Type B pancreatic cell (in vitro differentiated cells): ENCODE results near the gene MAS1L. TPM values are rescaled to one million over a fixed set of nuclear protein-coding genes. Genes with fewer than 3 reads are reported as not detected.

Experiments used
- DNase-seq: peaks from one replicate; pipeline ENCODE4 v3.0.0; 2021; ENCODE audit warnings: mixed read lengths; ENCODE audit not compliant: unreplicated experiment; ENCODE audit errors: extremely low spot score
- H3K27ac Mint-ChIP-seq: 2 replicates; pipeline ENCODE4 v1.8.0; 2021; ENCODE audit warnings: mild to moderate bottlenecking, mixed read lengths
- H3K27me3 Mint-ChIP-seq: 2 replicates; pipeline ENCODE4 v1.8.0; 2021; ENCODE audit warnings: mixed read lengths
- H3K36me3 Mint-ChIP-seq: 2 replicates; pipeline ENCODE4 v1.8.0; 2021; ENCODE audit warnings: mixed read lengths
- H3K4me1 Mint-ChIP-seq: one replicate; pipeline ENCODE4 v1.8.0; 2021; ENCODE audit warnings: mixed read lengths; ENCODE audit not compliant: unreplicated experiment
- H3K4me3 Mint-ChIP-seq: 2 replicates; pipeline ENCODE4 v1.8.0; 2021; ENCODE audit warnings: mild to moderate bottlenecking, mixed read lengths
- H3K9me3 Mint-ChIP-seq: 2 replicates; pipeline ENCODE4 v1.8.0; 2021; ENCODE audit warnings: mixed read lengths
- total RNA-seq: library from RNA; stranded (reverse); gene quantifications from 2 replicates; pipeline ENCODE4 v1.2.1, GENCODE V29; 2021; ENCODE audit warnings: low replicate concordance
- TF ChIP-seq, protein P1 (sequence below): fragments of 200-600 bp; sonication (generic); conservative IDR thresholded peaks from 2 replicates; pipeline ENCODE4 v1.5.0; 2021; ENCODE audit warnings: antibody characterized with exemption, mild to moderate bottlenecking

MAS1L gene
- total RNA-seq, 1 donor from 2014 or later, result not detected

GRCh38 chr6:29505808-29506207 lies 18.1 kb upstream of the MAS1L start:
- DNase-seq, result no peak
- Mint-ChIP-seq H3K27ac (no peak overlapping the region), H3K36me3 (no peaks in the 10 kb centered on the region), H3K9me3 (no peaks in the 10 kb centered on the region), H3K4me3 (no peak overlapping the region), H3K27me3 (peaks cover 6% of the 10 kb centered on the region), H3K4me1 (peaks cover 6% of the 10 kb centered on the region)
- TF ChIP-seq, protein P1, sequence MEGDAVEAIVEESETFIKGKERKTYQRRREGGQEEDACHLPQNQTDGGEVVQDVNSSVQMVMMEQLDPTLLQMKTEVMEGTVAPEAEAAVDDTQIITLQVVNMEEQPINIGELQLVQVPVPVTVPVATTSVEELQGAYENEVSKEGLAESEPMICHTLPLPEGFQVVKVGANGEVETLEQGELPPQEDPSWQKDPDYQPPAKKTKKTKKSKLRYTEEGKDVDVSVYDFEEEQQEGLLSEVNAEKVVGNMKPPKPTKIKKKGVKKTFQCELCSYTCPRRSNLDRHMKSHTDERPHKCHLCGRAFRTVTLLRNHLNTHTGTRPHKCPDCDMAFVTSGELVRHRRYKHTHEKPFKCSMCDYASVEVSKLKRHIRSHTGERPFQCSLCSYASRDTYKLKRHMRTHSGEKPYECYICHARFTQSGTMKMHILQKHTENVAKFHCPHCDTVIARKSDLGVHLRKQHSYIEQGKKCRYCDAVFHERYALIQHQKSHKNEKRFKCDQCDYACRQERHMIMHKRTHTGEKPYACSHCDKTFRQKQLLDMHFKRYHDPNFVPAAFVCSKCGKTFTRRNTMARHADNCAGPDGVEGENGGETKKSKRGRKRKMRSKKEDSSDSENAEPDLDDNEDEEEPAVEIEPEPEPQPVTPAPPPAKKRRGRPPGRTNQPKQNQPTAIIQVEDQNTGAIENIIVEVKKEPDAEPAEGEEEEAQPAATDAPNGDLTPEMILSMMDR, result no peak

GRCh38 chr6:29504961-29505360 lies 17.2 kb upstream of the MAS1L start:
- H3K27ac Mint-ChIP-seq, result no peak overlapping the region
- no peak for DNase-seq
- TF ChIP-seq, protein P1, result no peak
- H3K9me3 Mint-ChIP-seq, result no peaks in the 10 kb centered on the region
- H3K27me3 Mint-ChIP-seq, result peaks cover 6% of the 10 kb centered on the region
- H3K4me1 Mint-ChIP-seq, result peaks cover under 1% of the 10 kb centered on the region
- no peaks in the 10 kb centered on the region for H3K36me3 Mint-ChIP-seq
- H3K4me3 Mint-ChIP-seq, result no peak overlapping the region

DNA sequence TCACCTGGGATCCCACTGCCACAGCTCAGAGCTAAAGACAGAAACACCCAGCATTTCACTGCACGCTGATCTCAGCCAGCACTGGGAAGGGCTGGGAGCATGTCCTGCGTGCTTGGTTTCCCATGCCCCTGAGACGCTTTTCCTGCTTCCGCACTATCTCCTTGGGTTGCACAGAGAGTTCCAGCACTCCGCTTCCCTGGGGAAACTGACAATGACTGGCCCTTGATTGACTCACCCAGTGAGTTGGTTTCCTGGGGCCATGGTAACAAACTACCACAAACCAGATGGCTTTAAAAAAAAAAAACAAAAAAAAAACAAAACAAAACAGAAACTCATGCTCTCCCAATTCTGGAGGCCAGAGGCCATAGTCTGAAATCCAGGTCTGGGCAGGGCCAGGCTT lies 14.8 kb upstream of the MAS1L start:
- Mint-ChIP-seq H3K27me3 (peaks cover 11% of the 10 kb centered on the region), H3K9me3 (no peaks in the 10 kb centered on the region), H3K36me3 (no peaks in the 10 kb centered on the region), H3K4me1 (no peaks in the 10 kb centered on the region), H3K27ac (no peak overlapping the region), H3K4me3 (no peak overlapping the region)
- TF ChIP-seq, protein P1, result no peak
- DNase-seq, result no peak

DNA sequence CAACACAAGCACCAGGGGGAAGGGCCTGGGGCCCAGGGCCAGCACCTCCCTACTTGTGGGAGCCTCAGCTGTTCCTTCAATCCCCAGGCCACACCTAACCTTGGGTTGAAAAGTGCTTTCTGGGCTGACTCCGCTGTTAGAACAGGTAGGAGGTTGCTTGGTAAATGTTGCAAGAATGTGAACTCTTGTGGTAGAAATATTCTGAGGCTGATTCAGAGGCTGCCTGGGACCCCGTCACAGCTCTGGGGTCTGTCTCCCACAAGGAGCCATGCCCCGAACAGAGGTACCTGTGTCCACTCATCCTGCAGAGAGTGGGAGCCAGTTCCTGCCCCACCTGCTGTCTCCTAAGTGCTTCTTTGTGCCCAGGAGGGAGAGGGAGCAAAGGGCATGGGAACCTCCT lies 14.4 kb upstream of the MAS1L start:
- Mint-ChIP-seq H3K4me1 (no peaks in the 10 kb centered on the region), H3K36me3 (no peaks in the 10 kb centered on the region), H3K4me3 (no peak overlapping the region), H3K27ac (no peak overlapping the region), H3K27me3 (peaks cover 15% of the 10 kb centered on the region), H3K9me3 (no peaks in the 10 kb centered on the region)
- TF ChIP-seq, protein P1, result no peak
- DNase-seq, result no peak

GRCh38 chr6:29501106-29501505 lies 13.3 kb upstream of the MAS1L start:
- TF ChIP-seq, protein P1, result no peak
- Mint-ChIP-seq H3K4me1 (no peaks in the 10 kb centered on the region), H3K4me3 (no peak overlapping the region), H3K27ac (no peak overlapping the region), H3K9me3 (no peaks in the 10 kb centered on the region), H3K36me3 (no peaks in the 10 kb centered on the region), H3K27me3 (peaks cover 16% of the 10 kb centered on the region)
- DNase-seq, result no peak

DNA sequence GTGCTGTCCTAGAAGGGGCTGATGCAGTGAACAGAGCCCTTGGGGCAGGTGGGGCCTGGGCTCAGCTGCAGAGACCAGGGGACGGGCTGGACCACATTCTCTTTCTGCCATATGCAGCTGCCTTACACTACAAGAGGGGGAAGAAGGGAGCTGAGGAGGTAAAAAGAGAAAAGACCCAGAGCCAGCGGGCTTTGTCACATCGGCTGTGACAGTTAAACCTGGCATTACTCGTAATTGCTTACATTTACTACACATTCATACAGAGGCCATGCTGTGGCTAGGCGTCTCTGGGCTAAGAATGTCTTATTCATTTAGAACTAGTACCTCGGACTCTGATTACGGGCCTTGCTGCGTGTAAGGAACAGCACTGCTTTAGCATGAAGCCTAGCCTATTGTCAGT lies 12.8 kb upstream of the MAS1L start:
- Mint-ChIP-seq H3K9me3 (no peaks in the 10 kb centered on the region), H3K4me1 (no peaks in the 10 kb centered on the region), H3K36me3 (no peaks in the 10 kb centered on the region), H3K27ac (no peak overlapping the region), H3K27me3 (peaks cover 16% of the 10 kb centered on the region), H3K4me3 (no peak overlapping the region)
- DNase-seq, result no peak
- TF ChIP-seq, protein P1, result no peak
